ENCODE results near the gene IFRD2.

GRCh38 chr3:50246517-50246954 is 45.7 kb downstream of the IFRD2 start:
- TF ChIP-seq EZH2 (IDR thresholded peaks at IDR 0.05) (no peak), POLR2AphosphoS5 (IDR thresholded peaks at IDR 0.05; ENCODE audit: borderline replicate concordance, low read depth, low read length) (peak; percentile 46; the same call in 1 of the 2 replicates), FOXP2 (optimal IDR thresholded peaks at IDR 0.05; ENCODE audit: control extremely low read depth, extremely low read length, insufficient read depth) (no peak)
